ENCODE results near the gene ITGB4. TPM values are rescaled to one million over a fixed set of nuclear protein-coding genes. Genes with fewer than 3 reads are reported as not detected.

Gene ITGB4
- total and polyA plus RNA-seq, 2 donors (not counting 3 experiments of a cell fraction or from before 2014, with no cell fraction given), result 4.2 to 6.7 TPM

GRCh38 chr17:75755990-75756389, 34.7 kb downstream of the ITGB4 start:
- no TSS peak for BruUV-seq (replicated peaks)
- intact Hi-C loops (cut with micrococcal nuclease), result no loop called here
- Histone ChIP-seq H2AFZ (ENCODE audit: low read depth, low read length) (no peak overlapping the region), H4K20me1 (replicated peaks; ENCODE audit: control insufficient read depth, extremely low read depth, insufficient read depth, low read length) (no peaks in the 10 kb centered on the region), H3K79me2 (ENCODE audit: control insufficient read depth, insufficient read depth, low read length) (no peaks in the 10 kb centered on the region), H3K36me3 (ENCODE audit: control insufficient read depth in 2 of 2, extremely low read depth in 1 of 2, insufficient read depth in 2 of 2, low read length in 2 of 2) (peaks cover 0 to 2% of the 10 kb centered on the region in 2 experiments), H3K27ac (ENCODE audit: insufficient read depth, low read depth, low read length) (no peak overlapping the region), H3K4me3 (replicated peaks in 1 of 3; ENCODE audit: insufficient read depth in 1 of 3, low read depth in 1 of 3, low read length in 3 of 3) (no peak overlapping the region), H3K4me2 (ENCODE audit: insufficient read depth, low read length) (no peak overlapping the region), H3K9me1 (replicated peaks; ENCODE audit: control insufficient read depth, extremely low read depth, insufficient read depth, low read length) (no peaks in the 10 kb centered on the region), H3K4me1 (ENCODE audit: control insufficient read depth, extremely low read depth, insufficient read depth, low read length) (no peaks in the 10 kb centered on the region), H3K9ac (replicated peaks; ENCODE audit: extremely low read depth, insufficient read depth, low read length) (no peak overlapping the region), H3K27me3 (ENCODE audit: control insufficient read depth in 2 of 2, insufficient read depth in 2 of 2, low read length in 2 of 2) (no peaks in the 10 kb centered on the region), H3K9me3 (replicated peaks; ENCODE audit: control insufficient read depth, insufficient read depth, low read length) (no peaks in the 10 kb centered on the region)
- ChIA-PET CTCF (interaction anchor here (0.8 to 1.3 kb wide), 3 partner anchors 71 to 123 kb away, joined by 3 to 5 read pairs (median 4); partner anchors contain the start of gene SMIM5), POLR2A (no interaction called here)
- no peak for TF ChIP-seq MAX (IDR thresholded peaks at IDR 0.05; ENCODE audit: insufficient read depth, insufficient read length)
- no peak for TF ChIP-seq EZH2 (IDR thresholded peaks at IDR 0.05; ENCODE audit: borderline replicate concordance, low read depth, low read length, severe bottlenecking)
- TF ChIP-seq GATA2 (IDR thresholded peaks at IDR 0.05; ENCODE audit: insufficient read depth, insufficient read length, low read depth, low read length), result no peak
- TF ChIP-seq POLR2A (IDR thresholded peaks at IDR 0.05; ENCODE audit: low read depth, low read length), result no peak
- no peak for TF ChIP-seq JUN (IDR thresholded peaks at IDR 0.05; ENCODE audit: borderline replicate concordance, insufficient read depth, insufficient read length, low read depth)
- no peak for TF ChIP-seq FOS (IDR thresholded peaks at IDR 0.05; ENCODE audit: borderline replicate concordance, insufficient read depth, low read length)
- TF ChIP-seq POLR2AphosphoS5 (IDR thresholded peaks at IDR 0.05; ENCODE audit: insufficient read depth, low read depth, low read length), result no peak
- TF ChIP-seq MYC (IDR thresholded peaks at IDR 0.05; ENCODE audit: low read depth, low read length), result no peak
- no peak for TF ChIP-seq CTCF (IDR thresholded peaks at IDR 0.05; ENCODE audit: extremely low read depth in 1 of 2, insufficient read depth in 1 of 2, low read depth in 1 of 2, low read length in 2 of 2)
- no peak for FAIRE-seq
- dilution Hi-C loops (cut with MboI; ENCODE audit: extremely low pct_ligation_motif_present, low sequenced_read_pairs), result no loop called here
- no peak for DNase-seq (ENCODE audit: low read depth, low spot score)
